CD4-positive, alpha-beta T cell treated with Interleukin-17A for 1 hour (primary cell): Measurements from ENCODE around the gene CNTNAP5.

ENCODE experiments used
- DNase-seq: peaks from one replicate; pipeline ENCODE4 v3.0.0-alpha.2; 2020

CNTNAP5 gene

GRCh38 chr2:124065636-124066035 lies 40.5 kb downstream of the CNTNAP5 start:
- no peak for DNase-seq

GRCh38 chr2:124066776-124067175 lies 41.7 kb downstream of the CNTNAP5 start:
- no peak for DNase-seq

GRCh38 chr2:124079045-124079444 lies 54.0 kb downstream of the CNTNAP5 start:
- no peak for DNase-seq

- DNase-seq, result no peak
Measured at GRCh38 chr2:124080281-124081153, 55.4 kb downstream of the CNTNAP5 start.

GRCh38 chr2:124081154-124081716 lies 56.1 kb downstream of the CNTNAP5 start:
- DNase-seq, result no peak

- DNase-seq, result no peak
Measured at GRCh38 chr2:124088616-124089015, 63.5 kb downstream of the CNTNAP5 start.

GRCh38 chr2:124091721-124092120 lies 66.6 kb downstream of the CNTNAP5 start:
- DNase-seq, result no peak

GRCh38 chr2:124092651-124093050 lies 67.6 kb downstream of the CNTNAP5 start:
- DNase-seq, result no peak

GRCh38 chr2:124104914-124105313 lies 79.8 kb downstream of the CNTNAP5 start:
- no peak for DNase-seq

GRCh38 chr2:124112206-124112605 lies 87.1 kb downstream of the CNTNAP5 start:
- DNase-seq, result no peak

GRCh38 chr2:124112966-124113365 lies 87.9 kb downstream of the CNTNAP5 start:
- no peak for DNase-seq

- no peak for DNase-seq
Measured at GRCh38 chr2:124120246-124120645, 95.2 kb downstream of the CNTNAP5 start.

GRCh38 chr2:124121106-124121505 lies 96.0 kb downstream of the CNTNAP5 start:
- DNase-seq, result no peak

GRCh38 chr2:124121760-124122275 lies 96.7 kb downstream of the CNTNAP5 start:
- DNase-seq, result no peak

GRCh38 chr2:124122340-124122739 lies 97.3 kb downstream of the CNTNAP5 start:
- no peak for DNase-seq

GRCh38 chr2:124131276-124131675 lies 106.2 kb downstream of the CNTNAP5 start:
- DNase-seq, result no peak

GRCh38 chr2:124136110-124136509 lies 111.0 kb downstream of the CNTNAP5 start:
- no peak for DNase-seq

GRCh38 chr2:124138076-124138475 lies 113.0 kb downstream of the CNTNAP5 start:
- no peak for DNase-seq

- DNase-seq, result no peak
Measured at GRCh38 chr2:124145982-124146381, 120.9 kb downstream of the CNTNAP5 start.

GRCh38 chr2:124147552-124147951 lies 122.5 kb downstream of the CNTNAP5 start:
- no peak for DNase-seq

- no peak for DNase-seq
Measured at GRCh38 chr2:124149571-124149970, 124.5 kb downstream of the CNTNAP5 start.

- DNase-seq, result no peak
Measured at GRCh38 chr2:124151691-124152090, 126.6 kb downstream of the CNTNAP5 start.

GRCh38 chr2:124153713-124154112 lies 128.6 kb downstream of the CNTNAP5 start:
- DNase-seq, result no peak

- no peak for DNase-seq
Measured at GRCh38 chr2:124159166-124159565, 134.1 kb downstream of the CNTNAP5 start.
